MCF 10A (cell line): ENCODE results near the gene ARTN. TPM values are rescaled to one million over a fixed set of nuclear protein-coding genes. Genes with fewer than 3 reads are reported as not detected.

Experiments used
- BruUV-seq: library from RNA; stranded (reverse); fragments of 400-500 nt; replicated peaks from 2 replicates; lab custom pipeline; 2021; lab: Mats Ljungman, UMichigan
- CTCF ChIA-PET: fragments of 300-600 bp; sonication (Branson Sonifier 250); formaldehyde crosslinking; extraction: SDS; loops from one replicate; lab custom pipeline; 2021; ENCODE audit warnings: antibody characterized with exemption, inconsistent platforms; lab: Yijun Ruan, JAX
- POLR2A ChIA-PET: fragments of 300-600, 350-650 bp; sonication (Branson Sonifier 250); formaldehyde crosslinking; extraction: SDS; loops from one replicate; lab custom pipeline; 2020; ENCODE audit warnings: antibody characterized with exemption, inconsistent platforms; lab: Yijun Ruan, JAX
- DNase-seq: peaks from one replicate; pipeline ENCODE4 v3.0.0-alpha.2; 2018; ENCODE audit not compliant: unreplicated experiment
- H3K27ac Mint-ChIP-seq: one replicate; pipeline ENCODE4 v1.8.0; 2022; ENCODE audit warnings: mild to moderate bottlenecking, low read depth, mixed read lengths; ENCODE audit not compliant: unreplicated experiment
- H3K27me3 Mint-ChIP-seq: one replicate; pipeline ENCODE4 v1.8.0; 2022; ENCODE audit warnings: mixed read lengths; ENCODE audit not compliant: insufficient read depth, unreplicated experiment
- H3K36me3 Mint-ChIP-seq: one replicate; pipeline ENCODE4 v1.8.0; 2022; ENCODE audit warnings: mild to moderate bottlenecking, moderate library complexity, mixed read lengths; ENCODE audit not compliant: insufficient read depth, unreplicated experiment
- H3K4me1 Mint-ChIP-seq: one replicate; pipeline ENCODE4 v1.8.0; 2022; ENCODE audit warnings: mixed read lengths; ENCODE audit not compliant: insufficient read depth, unreplicated experiment
- H3K4me3 Mint-ChIP-seq: one replicate; pipeline ENCODE4 v1.8.0; 2022; ENCODE audit warnings: mild to moderate bottlenecking, moderate library complexity, mixed read lengths; ENCODE audit not compliant: unreplicated experiment
- H3K9me3 Mint-ChIP-seq: one replicate; pipeline ENCODE4 v1.8.0; 2022; ENCODE audit warnings: mixed read lengths; ENCODE audit not compliant: unreplicated experiment
- CTCF ChIP-seq: fragments of 200-600 bp; IDR thresholded peaks from one replicate; pipeline ENCODE4 v1.8.0; 2022; ENCODE audit warnings: antibody characterized with exemption, mild to moderate bottlenecking; ENCODE audit not compliant: unreplicated experiment
- intact Hi-C: fragments of 100-400 bp; cut with micrococcal nuclease; formaldehyde crosslinking; loops from 2 replicates; pipeline ENCODE4 v1.14.1; 2022
- total RNA-seq: library from RNA; stranded (reverse); gene quantifications from 2 replicates; pipeline ENCODE4 v1.2.3, GENCODE V29; 2022

ARTN gene
- total RNA-seq, 1 experiment from 2014 or later: 1.9 TPM

GRCh38 chr1:43890815-43891214, 42.8 kb upstream of the ARTN start:
- intact Hi-C loops: no loop called here
- ChIA-PET POLR2A (interaction anchor here (1.5 kb wide), 1 partner anchor 15 kb away, joined by 3 read pairs; no protein-coding TSS in a partner anchor), CTCF (interaction anchor here (1.4 kb wide), 1 partner anchor 9 kb away, joined by 4 read pairs; no protein-coding TSS in a partner anchor)
- no peaks in the 10 kb centered on the region for H3K27me3 Mint-ChIP-seq
- H3K36me3 Mint-ChIP-seq: peaks cover 13% of the 10 kb centered on the region
- no peak overlapping the region for H3K4me3 Mint-ChIP-seq
- no peak for DNase-seq
- no peaks in the 10 kb centered on the region for H3K9me3 Mint-ChIP-seq
- TF ChIP-seq CTCF: no peak
- no peak overlapping the region for H3K27ac Mint-ChIP-seq
- no peaks in the 10 kb centered on the region for H3K4me1 Mint-ChIP-seq
- BruUV-seq: no TSS peak

- no peak for DNase-seq
- Mint-ChIP-seq H3K4me1 (peaks cover 5% of the 10 kb centered on the region), H3K4me3 (no peak overlapping the region), H3K9me3 (no peaks in the 10 kb centered on the region), H3K27ac (no peak overlapping the region), H3K36me3 (peaks cover 13% of the 10 kb centered on the region), H3K27me3 (no peaks in the 10 kb centered on the region)
- POLR2A ChIA-PET: interaction anchor here (0.6 to 0.7 kb wide), 3 partner anchors 17 to 97 kb away, joined by 3 to 4 read pairs (median 3); no protein-coding TSS in a partner anchor
- no TSS peak for BruUV-seq
- CTCF ChIA-PET: interaction anchor here (0.6 to 1.2 kb wide), 2 partner anchors 42 to 130 kb away, joined by 3 to 4 read pairs; no protein-coding TSS in a partner anchor
- intact Hi-C loops: no loop called here
- TF ChIP-seq CTCF: no peak
These were observed 40.6 kb upstream of the ARTN start for GRCh38 chr1:43893006-43893405.

GRCh38 chr1:43898981-43899380, 34.6 kb upstream of the ARTN start:
- BruUV-seq: no TSS peak
- no peak for TF ChIP-seq CTCF
- ChIA-PET CTCF (interaction anchor here (0.7 to 1.0 kb wide), 2 partner anchors 15 to 1296 kb away, joined by 3 read pairs; no protein-coding TSS in a partner anchor), POLR2A (interaction anchor here (1.3 kb wide), 1 partner anchor 15 kb away, joined by 3 read pairs; no protein-coding TSS in a partner anchor)
- Mint-ChIP-seq H3K9me3 (no peaks in the 10 kb centered on the region), H3K4me3 (no peak overlapping the region), H3K36me3 (peaks cover 23% of the 10 kb centered on the region), H3K27ac (peak overlapping the region; percentile 50), H3K27me3 (no peaks in the 10 kb centered on the region), H3K4me1 (peaks cover 5% of the 10 kb centered on the region)
- no peak for DNase-seq
- intact Hi-C loops: no loop called here

GRCh38 chr1:43900386-43900785, 33.2 kb upstream of the ARTN start:
- H3K4me3 Mint-ChIP-seq: no peak overlapping the region
- H3K27me3 Mint-ChIP-seq: no peaks in the 10 kb centered on the region
- peaks cover 5% of the 10 kb centered on the region for H3K4me1 Mint-ChIP-seq
- no peaks in the 10 kb centered on the region for H3K9me3 Mint-ChIP-seq
- TF ChIP-seq CTCF: no peak
- intact Hi-C loops: no loop called here
- DNase-seq: no peak
- H3K27ac Mint-ChIP-seq: no peak overlapping the region
- ChIA-PET POLR2A (interaction anchor here (1.8 kb wide), 1 partner anchor 12 kb away, joined by 7 read pairs; no protein-coding TSS in a partner anchor), CTCF (interaction anchor here (1.0 kb wide), 1 partner anchor 10 kb away, joined by 4 read pairs; no protein-coding TSS in a partner anchor)
- peaks cover 10% of the 10 kb centered on the region for H3K36me3 Mint-ChIP-seq
- no TSS peak for BruUV-seq
